Right lobe of liver (tissue), 6 donors: Measurements from ENCODE around the gene ZFAND3. TPM values are rescaled to one million over a fixed set of nuclear protein-coding genes. Genes with fewer than 3 reads are reported as not detected.

Experiments
- ATAC-seq, 4 donors: fragments of 200-7000 bp; cut with Tn5 transposase; one replicate each; pipeline ENCODE4 v1.9.1; 2020; ENCODE audit warnings: mild to moderate bottlenecking in 4 of 4, moderate library complexity in 4 of 4
- DNase-seq, 3 donors: peaks; one replicate each; pipeline ENCODE4 v3.0.0-alpha.2; 2020
- H3K27ac ChIP-seq, 3 donors: fragments of 200-600 bp; one replicate each; pipeline ENCODE4 v1.8.0; 2022
- H3K27me3 ChIP-seq, 2 donors: fragments of 200-600 bp; one replicate each; pipeline ENCODE4 v1.8.0; 2022
- H3K36me3 ChIP-seq, 4 donors: fragments of 200-600 bp; sonication (generic) in 1 of 4; one replicate each; pipeline versions ENCODE4 v1.5.1 to v1.8.0; 2017 to 2022; ENCODE audit warnings: control low read depth in 1 of 4
- H3K4me1 ChIP-seq, 4 donors: fragments of 200-600 bp; sonication (generic) in 1 of 4; one replicate each; pipeline versions ENCODE4 v1.5.1 to v1.8.0; 2017 to 2022; ENCODE audit warnings: control low read depth in 1 of 4
- H3K4me3 ChIP-seq, 3 donors: fragments of 200-600 bp; one replicate each; pipeline ENCODE4 v1.8.0; 2022
- H3K9me3 ChIP-seq, 4 donors: fragments of 200-600 bp; sonication (generic) in 1 of 4; one replicate each; pipeline versions ENCODE4 v1.5.1 to v1.8.0; 2017 to 2022; ENCODE audit warnings: control low read depth in 1 of 4
- CTCF ChIP-seq, 4 donors: fragments of 200-600 bp in 3 of 4; fragments of 450-650 bp in 1 of 4; IDR thresholded peaks; one replicate each; pipeline versions ENCODE4 v1.5.1 to v1.8.0; 2016 to 2022; ENCODE audit warnings: antibody characterized with exemption in 4 of 4, mild to moderate bottlenecking in 2 of 4
- POLR2A ChIP-seq: fragments of 450-650 bp; IDR thresholded peaks from one replicate; pipeline ENCODE4 v1.6.1; 2017; ENCODE audit warnings: antibody characterized with exemption, mild to moderate bottlenecking
- WGBS: methylation state at CpG from one replicate; pipeline ENCODE4 v1.1.6; 2018; ENCODE audit warnings: low coverage, low lambda C conversion rate; ENCODE audit not compliant: insufficient coverage; ENCODE audit errors: missing lambda C conversion rate; 5-methylcytosine and 5-hydroxymethylcytosine counted together
- intact Hi-C, 2 donors: fragments of 100-400 bp; cut with DNase I; formaldehyde crosslinking; loops; one replicate each; pipeline versions ENCODE4 v1.11.2 to v1.14.1; 2022
- total RNA-seq, 6 experiments: library from RNA; depleted of rRNA in 2 of 6; stranded (reverse); fragments of >200 nt in 2 of 6; fragmentation: NEBNext Ultra II Directional in 3 of 6; extraction: Animal tissue kit (Norgen Biotek cat#: 25700) in 3 of 6; gene quantifications; one replicate each; pipeline versions ENCODE4 v1.1.0 to v1.2.4, GENCODE V29; 2016 to 2023
- donor health status: DM: no; HTN: yes; CAD: no.
- donor health status: DM: no; HTN: no; CAD: no.
- donor health status: DM: no; HTN: no; CAD: no.
- donor health status: DM: no; HTN: yes; CAD: no.
- donor health status: DM: no; HTN: yes; CAD: no.

ZFAND3 gene
- total RNA-seq, 6 experiments from 2014 or later, result 43.1 to 66.5 (median 53.2) TPM

- no peaks in the 10 kb centered on the region for H3K9me3 ChIP-seq
- 94% methylated on average over 2 of the region's 2 CpGs for WGBS
- intact Hi-C loops, result no loop called here
- no peaks in the 10 kb centered on the region for H3K27me3 ChIP-seq
- H3K4me1 ChIP-seq, result peaks cover 0 to 6% (median 0%) of the 10 kb centered on the region in 4 donors
- DNase-seq, result no peak
- no peaks in the 10 kb centered on the region for H3K36me3 ChIP-seq
- ATAC-seq, result no peak
- TF ChIP-seq POLR2A (no peak), CTCF (IDR thresholded peaks at IDR 0.05) (no peak)
- no peak overlapping the region for H3K4me3 ChIP-seq
- H3K27ac ChIP-seq, result no peak overlapping the region
Observed at GRCh38 chr6:37998366-37998765, 178.8 kb downstream of the ZFAND3 start.

- intact Hi-C loops, result no loop called here
- TF ChIP-seq POLR2A (no peak), CTCF (IDR thresholded peaks at IDR 0.05) (no peak)
- H3K4me3 ChIP-seq, result no peak overlapping the region
- WGBS, result 50% methylated on average over 1 of the region's 1 CpG
- no peaks in the 10 kb centered on the region for H3K9me3 ChIP-seq
- ATAC-seq (no peak), DNase-seq (no peak)
- H3K4me1 ChIP-seq, result peaks cover 0 to 6% (median 0%) of the 10 kb centered on the region in 4 donors
- H3K27ac ChIP-seq, result no peak overlapping the region
- H3K27me3 ChIP-seq, result no peaks in the 10 kb centered on the region
- no peaks in the 10 kb centered on the region for H3K36me3 ChIP-seq
Observed at GRCh38 chr6:38001386-38001785, 181.9 kb downstream of the ZFAND3 start.

DNA sequence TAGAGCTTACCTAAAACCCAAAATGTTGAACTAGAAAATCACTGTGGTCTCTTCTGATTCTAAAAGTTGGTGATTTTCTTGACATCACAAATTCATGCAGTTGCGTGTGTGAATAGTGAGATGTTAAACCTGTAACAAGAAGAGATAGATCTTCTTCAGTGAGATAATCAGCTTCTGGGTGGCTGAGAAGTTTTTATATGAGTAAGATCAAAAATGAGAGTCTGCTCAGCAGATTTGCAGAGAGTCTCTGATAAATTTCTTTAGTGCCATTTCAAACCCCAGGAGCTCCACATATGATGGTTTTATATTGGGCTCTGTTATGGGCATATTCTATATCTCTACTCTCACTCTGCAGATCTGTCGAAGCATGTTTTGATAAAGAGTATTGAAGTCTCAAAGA, 185.4 kb downstream of the ZFAND3 start:
- H3K36me3 ChIP-seq, result no peaks in the 10 kb centered on the region
- no peak for ATAC-seq
- no peak overlapping the region for H3K4me3 ChIP-seq
- H3K9me3 ChIP-seq, result no peaks in the 10 kb centered on the region
- intact Hi-C loops, result no loop called here
- TF ChIP-seq POLR2A (no peak), CTCF (IDR thresholded peaks at IDR 0.05) (no peak)
- 70% methylated on average over 2 of the region's 2 CpGs for WGBS
- no peaks in the 10 kb centered on the region for H3K27me3 ChIP-seq
- H3K4me1 ChIP-seq, result peaks cover 0 to 6% (median 0%) of the 10 kb centered on the region in 4 donors
- no peak for DNase-seq
- no peak overlapping the region for H3K27ac ChIP-seq

DNA sequence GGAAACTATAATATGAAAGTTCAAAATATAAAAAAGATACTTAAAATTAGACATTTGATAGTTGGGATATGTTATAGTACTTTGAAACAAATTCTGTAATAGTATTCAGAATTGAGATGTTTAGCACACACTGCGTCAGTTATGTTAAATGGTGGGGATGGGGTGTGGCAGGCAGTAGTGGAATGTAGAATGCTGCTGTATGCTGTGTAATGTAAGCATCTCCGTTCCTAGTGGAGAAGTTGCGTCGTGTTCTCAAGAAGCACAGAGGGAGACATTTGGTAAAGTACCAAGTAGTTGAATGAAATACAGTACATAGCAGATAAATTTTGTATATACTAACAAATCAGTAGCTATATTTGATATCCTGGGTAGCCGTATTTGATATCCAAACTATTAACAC, 192.4 kb downstream of the ZFAND3 start:
- Histone ChIP-seq H3K36me3 (no peaks in the 10 kb centered on the region), H3K4me3 (no peak overlapping the region), H3K27ac (no peak overlapping the region), H3K27me3 (no peaks in the 10 kb centered on the region), H3K9me3 (peaks cover 0 to 3% (median 0%) of the 10 kb centered on the region in 4 donors), H3K4me1 (no peaks in the 10 kb centered on the region)
- TF ChIP-seq POLR2A (no peak), CTCF (IDR thresholded peaks at IDR 0.05) (no peak)
- DNase-seq, result no peak
- 69% methylated on average over 5 of the region's 5 CpGs for WGBS
- intact Hi-C loops, result no loop called here
- ATAC-seq, result no peak

DNA sequence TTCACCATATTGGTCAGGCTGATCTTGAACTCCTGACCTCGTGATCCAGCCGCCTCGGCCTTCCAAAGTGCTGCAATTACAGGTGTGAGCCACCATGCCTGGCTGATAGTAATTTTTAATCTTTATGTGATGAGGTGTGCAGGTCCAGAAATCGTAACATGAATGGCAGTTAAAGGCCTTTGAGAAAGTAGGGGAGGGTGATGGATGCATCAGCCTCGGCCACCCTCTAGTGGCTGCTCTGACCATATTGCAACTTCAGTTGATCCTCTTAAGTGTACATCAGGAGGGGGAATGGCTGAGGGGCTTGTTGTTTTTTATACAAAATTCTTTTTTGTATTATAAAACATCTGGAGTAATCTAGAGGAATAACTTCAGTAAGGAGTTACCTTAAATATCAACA, 193.0 kb downstream of the ZFAND3 start:
- Histone ChIP-seq H3K36me3 (no peaks in the 10 kb centered on the region), H3K27me3 (no peaks in the 10 kb centered on the region), H3K9me3 (peaks cover 0 to 3% (median 0%) of the 10 kb centered on the region in 4 donors), H3K4me3 (no peak overlapping the region), H3K27ac (no peak overlapping the region), H3K4me1 (peaks cover 0 to 5% (median 0%) of the 10 kb centered on the region in 4 donors)
- no peak for TF ChIP-seq POLR2A
- TF ChIP-seq CTCF (IDR thresholded peaks at IDR 0.05), result peak; percentile 52 to 63 (median 60)
- ATAC-seq (peak; percentile 80 to 81 (median 81)), DNase-seq (no peak)
- intact Hi-C loops, result no loop called here
- 64% methylated on average over 5 of the region's 5 CpGs for WGBS
